ENCODE results near the gene DHX32. TPM values are rescaled to one million over a fixed set of nuclear protein-coding genes. Genes with fewer than 3 reads are reported as not detected.

The DHX32 gene
- total RNA-seq, 1 experiment from 2014 or later: 28.0 TPM

DNA sequence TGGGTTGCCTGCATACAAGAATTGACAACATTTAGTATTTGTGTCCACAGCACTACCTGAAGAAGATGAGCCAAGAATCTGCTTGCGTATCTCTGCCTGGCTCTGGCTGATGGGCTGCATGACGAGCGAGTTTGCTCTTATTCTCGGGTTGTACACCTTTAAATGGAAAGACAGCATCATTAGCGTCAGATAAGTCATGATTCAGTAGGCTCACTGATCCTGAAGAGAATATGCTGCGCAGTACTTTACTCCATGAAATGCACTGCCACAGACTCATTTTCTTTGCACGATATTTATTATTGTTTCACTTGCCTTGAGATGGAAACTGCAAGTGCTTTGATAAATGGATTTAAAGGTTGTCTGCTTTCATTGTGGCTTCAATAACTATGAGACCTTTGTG is 28.6 kb downstream of the DHX32 start (continued):
- TF ChIP-seq, protein P1, sequence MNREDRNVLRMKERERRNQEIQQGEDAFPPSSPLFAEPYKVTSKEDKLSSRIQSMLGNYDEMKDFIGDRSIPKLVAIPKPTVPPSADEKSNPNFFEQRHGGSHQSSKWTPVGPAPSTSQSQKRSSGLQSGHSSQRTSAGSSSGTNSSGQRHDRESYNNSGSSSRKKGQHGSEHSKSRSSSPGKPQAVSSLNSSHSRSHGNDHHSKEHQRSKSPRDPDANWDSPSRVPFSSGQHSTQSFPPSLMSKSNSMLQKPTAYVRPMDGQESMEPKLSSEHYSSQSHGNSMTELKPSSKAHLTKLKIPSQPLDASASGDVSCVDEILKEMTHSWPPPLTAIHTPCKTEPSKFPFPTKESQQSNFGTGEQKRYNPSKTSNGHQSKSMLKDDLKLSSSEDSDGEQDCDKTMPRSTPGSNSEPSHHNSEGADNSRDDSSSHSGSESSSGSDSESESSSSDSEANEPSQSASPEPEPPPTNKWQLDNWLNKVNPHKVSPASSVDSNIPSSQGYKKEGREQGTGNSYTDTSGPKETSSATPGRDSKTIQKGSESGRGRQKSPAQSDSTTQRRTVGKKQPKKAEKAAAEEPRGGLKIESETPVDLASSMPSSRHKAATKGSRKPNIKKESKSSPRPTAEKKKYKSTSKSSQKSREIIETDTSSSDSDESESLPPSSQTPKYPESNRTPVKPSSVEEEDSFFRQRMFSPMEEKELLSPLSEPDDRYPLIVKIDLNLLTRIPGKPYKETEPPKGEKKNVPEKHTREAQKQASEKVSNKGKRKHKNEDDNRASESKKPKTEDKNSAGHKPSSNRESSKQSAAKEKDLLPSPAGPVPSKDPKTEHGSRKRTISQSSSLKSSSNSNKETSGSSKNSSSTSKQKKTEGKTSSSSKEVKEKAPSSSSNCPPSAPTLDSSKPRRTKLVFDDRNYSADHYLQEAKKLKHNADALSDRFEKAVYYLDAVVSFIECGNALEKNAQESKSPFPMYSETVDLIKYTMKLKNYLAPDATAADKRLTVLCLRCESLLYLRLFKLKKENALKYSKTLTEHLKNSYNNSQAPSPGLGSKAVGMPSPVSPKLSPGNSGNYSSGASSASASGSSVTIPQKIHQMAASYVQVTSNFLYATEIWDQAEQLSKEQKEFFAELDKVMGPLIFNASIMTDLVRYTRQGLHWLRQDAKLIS (CRISPR knock-in tag; IDR thresholded peaks at IDR 0.05; ENCODE audit: borderline replicate concordance): no peak

DNA sequence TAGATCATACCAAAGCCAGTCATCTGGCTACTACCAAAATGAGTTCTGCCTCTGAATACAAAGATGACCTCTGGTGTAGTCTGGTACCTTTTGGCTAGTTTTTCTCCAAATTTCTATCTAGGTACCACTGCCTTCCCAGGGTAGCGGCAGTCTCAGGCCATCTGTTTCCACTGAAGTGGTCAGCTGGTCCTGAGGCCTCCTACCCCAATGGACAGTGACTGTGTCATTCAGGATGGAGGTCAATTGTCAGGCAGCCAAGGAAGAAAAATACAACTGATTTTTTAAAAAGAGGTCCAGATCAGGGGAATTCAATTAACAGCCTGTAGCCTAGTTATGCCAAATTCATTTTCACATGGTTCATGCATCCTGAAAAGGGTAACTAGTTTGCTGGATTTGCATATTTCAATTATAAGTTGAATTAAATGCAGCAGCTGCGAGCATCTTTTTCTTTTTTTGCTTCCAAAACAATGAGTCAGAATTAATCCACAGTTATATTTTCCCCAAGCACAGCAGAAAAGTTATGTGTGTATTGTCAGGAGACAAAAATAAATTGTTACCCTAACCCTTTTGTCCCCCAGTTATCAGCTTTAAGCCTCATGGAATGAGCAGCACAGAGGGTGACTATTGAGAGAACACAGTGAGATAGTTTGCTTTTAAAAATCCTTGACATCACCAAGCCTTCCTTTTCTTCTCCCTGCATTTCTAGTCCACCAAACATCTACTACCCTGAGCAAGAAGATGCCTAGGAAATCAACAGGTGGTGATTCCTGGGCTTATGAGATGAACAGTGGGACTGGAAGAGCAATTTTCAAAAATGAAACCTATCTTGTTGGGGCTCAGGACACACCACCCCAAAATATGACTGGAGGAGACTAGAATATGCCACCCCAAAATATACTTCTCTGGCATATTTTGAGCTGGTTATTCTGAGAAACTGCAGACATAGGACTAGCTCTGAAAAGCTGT is 30.0 kb downstream of the DHX32 start:
- H3K4me3 Mint-ChIP-seq: no peak overlapping the region
- ATAC-seq: no peak
- TF ChIP-seq FOXJ3 (CRISPR knock-in tag; IDR thresholded peaks at IDR 0.05; ENCODE audit: borderline replicate concordance): no peak
- TF ChIP-seq NR1H2 (CRISPR knock-in tag; IDR thresholded peaks at IDR 0.05): no peak
- TF ChIP-seq, protein P2, sequence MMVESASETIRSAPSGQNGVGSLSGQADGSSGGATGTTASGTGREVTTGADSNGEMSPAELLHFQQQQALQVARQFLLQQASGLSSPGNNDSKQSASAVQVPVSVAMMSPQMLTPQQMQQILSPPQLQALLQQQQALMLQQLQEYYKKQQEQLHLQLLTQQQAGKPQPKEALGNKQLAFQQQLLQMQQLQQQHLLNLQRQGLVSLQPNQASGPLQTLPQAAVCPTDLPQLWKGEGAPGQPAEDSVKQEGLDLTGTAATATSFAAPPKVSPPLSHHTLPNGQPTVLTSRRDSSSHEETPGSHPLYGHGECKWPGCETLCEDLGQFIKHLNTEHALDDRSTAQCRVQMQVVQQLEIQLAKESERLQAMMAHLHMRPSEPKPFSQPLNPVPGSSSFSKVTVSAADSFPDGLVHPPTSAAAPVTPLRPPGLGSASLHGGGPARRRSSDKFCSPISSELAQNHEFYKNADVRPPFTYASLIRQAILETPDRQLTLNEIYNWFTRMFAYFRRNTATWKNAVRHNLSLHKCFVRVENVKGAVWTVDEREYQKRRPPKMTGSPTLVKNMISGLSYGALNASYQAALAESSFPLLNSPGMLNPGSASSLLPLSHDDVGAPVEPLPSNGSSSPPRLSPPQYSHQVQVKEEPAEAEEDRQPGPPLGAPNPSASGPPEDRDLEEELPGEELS (CRISPR knock-in tag; IDR thresholded peaks at IDR 0.05): no peak
- no peak for TF ChIP-seq RELA (CRISPR knock-in tag; IDR thresholded peaks at IDR 0.05; ENCODE audit: borderline replicate concordance)
- TF ChIP-seq, protein P3, sequence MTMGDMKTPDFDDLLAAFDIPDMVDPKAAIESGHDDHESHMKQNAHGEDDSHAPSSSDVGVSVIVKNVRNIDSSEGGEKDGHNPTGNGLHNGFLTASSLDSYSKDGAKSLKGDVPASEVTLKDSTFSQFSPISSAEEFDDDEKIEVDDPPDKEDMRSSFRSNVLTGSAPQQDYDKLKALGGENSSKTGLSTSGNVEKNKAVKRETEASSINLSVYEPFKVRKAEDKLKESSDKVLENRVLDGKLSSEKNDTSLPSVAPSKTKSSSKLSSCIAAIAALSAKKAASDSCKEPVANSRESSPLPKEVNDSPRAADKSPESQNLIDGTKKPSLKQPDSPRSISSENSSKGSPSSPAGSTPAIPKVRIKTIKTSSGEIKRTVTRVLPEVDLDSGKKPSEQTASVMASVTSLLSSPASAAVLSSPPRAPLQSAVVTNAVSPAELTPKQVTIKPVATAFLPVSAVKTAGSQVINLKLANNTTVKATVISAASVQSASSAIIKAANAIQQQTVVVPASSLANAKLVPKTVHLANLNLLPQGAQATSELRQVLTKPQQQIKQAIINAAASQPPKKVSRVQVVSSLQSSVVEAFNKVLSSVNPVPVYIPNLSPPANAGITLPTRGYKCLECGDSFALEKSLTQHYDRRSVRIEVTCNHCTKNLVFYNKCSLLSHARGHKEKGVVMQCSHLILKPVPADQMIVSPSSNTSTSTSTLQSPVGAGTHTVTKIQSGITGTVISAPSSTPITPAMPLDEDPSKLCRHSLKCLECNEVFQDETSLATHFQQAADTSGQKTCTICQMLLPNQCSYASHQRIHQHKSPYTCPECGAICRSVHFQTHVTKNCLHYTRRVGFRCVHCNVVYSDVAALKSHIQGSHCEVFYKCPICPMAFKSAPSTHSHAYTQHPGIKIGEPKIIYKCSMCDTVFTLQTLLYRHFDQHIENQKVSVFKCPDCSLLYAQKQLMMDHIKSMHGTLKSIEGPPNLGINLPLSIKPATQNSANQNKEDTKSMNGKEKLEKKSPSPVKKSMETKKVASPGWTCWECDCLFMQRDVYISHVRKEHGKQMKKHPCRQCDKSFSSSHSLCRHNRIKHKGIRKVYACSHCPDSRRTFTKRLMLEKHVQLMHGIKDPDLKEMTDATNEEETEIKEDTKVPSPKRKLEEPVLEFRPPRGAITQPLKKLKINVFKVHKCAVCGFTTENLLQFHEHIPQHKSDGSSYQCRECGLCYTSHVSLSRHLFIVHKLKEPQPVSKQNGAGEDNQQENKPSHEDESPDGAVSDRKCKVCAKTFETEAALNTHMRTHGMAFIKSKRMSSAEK (CRISPR knock-in tag; IDR thresholded peaks at IDR 0.05; ENCODE audit: borderline replicate concordance): no peak
- no peak for TF ChIP-seq TP53 (CRISPR knock-in tag; IDR thresholded peaks at IDR 0.05)
- TF ChIP-seq HMGA2 (CRISPR knock-in tag; IDR thresholded peaks at IDR 0.05): no peak
- TF ChIP-seq, protein P4, sequence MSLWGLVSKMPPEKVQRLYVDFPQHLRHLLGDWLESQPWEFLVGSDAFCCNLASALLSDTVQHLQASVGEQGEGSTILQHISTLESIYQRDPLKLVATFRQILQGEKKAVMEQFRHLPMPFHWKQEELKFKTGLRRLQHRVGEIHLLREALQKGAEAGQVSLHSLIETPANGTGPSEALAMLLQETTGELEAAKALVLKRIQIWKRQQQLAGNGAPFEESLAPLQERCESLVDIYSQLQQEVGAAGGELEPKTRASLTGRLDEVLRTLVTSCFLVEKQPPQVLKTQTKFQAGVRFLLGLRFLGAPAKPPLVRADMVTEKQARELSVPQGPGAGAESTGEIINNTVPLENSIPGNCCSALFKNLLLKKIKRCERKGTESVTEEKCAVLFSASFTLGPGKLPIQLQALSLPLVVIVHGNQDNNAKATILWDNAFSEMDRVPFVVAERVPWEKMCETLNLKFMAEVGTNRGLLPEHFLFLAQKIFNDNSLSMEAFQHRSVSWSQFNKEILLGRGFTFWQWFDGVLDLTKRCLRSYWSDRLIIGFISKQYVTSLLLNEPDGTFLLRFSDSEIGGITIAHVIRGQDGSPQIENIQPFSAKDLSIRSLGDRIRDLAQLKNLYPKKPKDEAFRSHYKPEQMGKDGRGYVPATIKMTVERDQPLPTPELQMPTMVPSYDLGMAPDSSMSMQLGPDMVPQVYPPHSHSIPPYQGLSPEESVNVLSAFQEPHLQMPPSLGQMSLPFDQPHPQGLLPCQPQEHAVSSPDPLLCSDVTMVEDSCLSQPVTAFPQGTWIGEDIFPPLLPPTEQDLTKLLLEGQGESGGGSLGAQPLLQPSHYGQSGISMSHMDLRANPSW (CRISPR knock-in tag; conservative IDR thresholded peaks at IDR 0.05; ENCODE audit: low read depth): no peak
- no peak for TF ChIP-seq MXD4 (CRISPR knock-in tag; IDR thresholded peaks at IDR 0.05; ENCODE audit: borderline replicate concordance)
- no peak for TF ChIP-seq MYBL2 (CRISPR knock-in tag; IDR thresholded peaks at IDR 0.05)
- TF ChIP-seq, protein P5, sequence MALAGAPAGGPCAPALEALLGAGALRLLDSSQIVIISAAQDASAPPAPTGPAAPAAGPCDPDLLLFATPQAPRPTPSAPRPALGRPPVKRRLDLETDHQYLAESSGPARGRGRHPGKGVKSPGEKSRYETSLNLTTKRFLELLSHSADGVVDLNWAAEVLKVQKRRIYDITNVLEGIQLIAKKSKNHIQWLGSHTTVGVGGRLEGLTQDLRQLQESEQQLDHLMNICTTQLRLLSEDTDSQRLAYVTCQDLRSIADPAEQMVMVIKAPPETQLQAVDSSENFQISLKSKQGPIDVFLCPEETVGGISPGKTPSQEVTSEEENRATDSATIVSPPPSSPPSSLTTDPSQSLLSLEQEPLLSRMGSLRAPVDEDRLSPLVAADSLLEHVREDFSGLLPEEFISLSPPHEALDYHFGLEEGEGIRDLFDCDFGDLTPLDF (CRISPR knock-in tag; IDR thresholded peaks at IDR 0.05): no peak
- no peak for TF ChIP-seq ELF4 (CRISPR knock-in tag; IDR thresholded peaks at IDR 0.05; ENCODE audit: low read depth)
- no peak for TF ChIP-seq ZNF416 (CRISPR knock-in tag; IDR thresholded peaks at IDR 0.05)
- no peak for TF ChIP-seq FOXP1 (CRISPR knock-in tag; IDR thresholded peaks at IDR 0.05; ENCODE audit: borderline replicate concordance)
- no peak for TF ChIP-seq ZNF219 (CRISPR knock-in tag; IDR thresholded peaks at IDR 0.05; ENCODE audit: borderline replicate concordance)
- no peak for TF ChIP-seq IRF2 (CRISPR knock-in tag; IDR thresholded peaks at IDR 0.05; ENCODE audit: borderline replicate concordance, low read depth)
- TF ChIP-seq, protein P6, sequence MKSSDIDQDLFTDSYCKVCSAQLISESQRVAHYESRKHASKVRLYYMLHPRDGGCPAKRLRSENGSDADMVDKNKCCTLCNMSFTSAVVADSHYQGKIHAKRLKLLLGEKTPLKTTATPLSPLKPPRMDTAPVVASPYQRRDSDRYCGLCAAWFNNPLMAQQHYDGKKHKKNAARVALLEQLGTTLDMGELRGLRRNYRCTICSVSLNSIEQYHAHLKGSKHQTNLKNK (CRISPR knock-in tag; IDR thresholded peaks at IDR 0.05): no peak
- no peak for TF ChIP-seq CREB1 (CRISPR knock-in tag; IDR thresholded peaks at IDR 0.05)
- 0 out of 2 replicates have a peak, but pooled peaks cover 2% of the 10 kb centered on the region for H3K4me1 Mint-ChIP-seq
- CTCF ChIA-PET: interaction anchor here (0.7 kb wide), 1 partner anchor 8 kb away, joined by 5 read pairs; no protein-coding TSS in a partner anchor
- H3K27me3 Mint-ChIP-seq (ENCODE audit: low read depth): no peaks in the 10 kb centered on the region
- no peak overlapping the region for H3K27ac Mint-ChIP-seq
- POLR2A ChIA-PET: interaction anchor here (0.6 kb wide), 1 partner anchor 59 kb away, joined by 4 read pairs; no protein-coding TSS in a partner anchor
- H3K9me3 Mint-ChIP-seq: 0 out of 2 replicates have a peak, but pooled peaks cover 3% of the 10 kb centered on the region
- peaks cover 44% of the 10 kb centered on the region for H3K36me3 Mint-ChIP-seq
- DNase-seq (ENCODE audit: low spot score): no peak
